ENCODE results near the gene OR10H1.

OR10H1 gene

DNA sequence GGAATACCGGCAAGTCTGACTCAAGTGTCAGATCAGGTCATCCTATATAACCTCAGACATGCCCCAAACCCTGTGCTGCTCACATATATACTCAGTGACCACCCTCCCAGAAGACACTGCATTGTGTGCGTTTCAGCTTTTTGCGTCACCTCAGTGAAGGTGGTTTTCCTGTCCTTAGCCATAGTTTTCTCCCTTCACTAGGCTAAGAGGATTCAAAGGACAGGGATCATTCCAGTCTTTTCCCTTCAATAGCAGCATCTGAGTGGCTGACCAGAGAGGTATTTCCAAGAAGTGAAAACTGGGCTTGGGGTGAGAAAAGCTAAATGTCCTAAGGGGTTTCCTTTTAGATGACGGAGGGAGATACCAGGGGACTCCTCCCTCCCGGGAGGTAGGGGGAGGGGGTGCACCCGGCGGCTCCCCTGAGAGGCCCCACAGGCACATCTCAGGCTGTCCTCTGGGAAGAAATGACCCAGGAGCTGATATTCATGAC is 12.7 kb upstream of the OR10H1 start:
- TF ChIP-seq, protein P1, sequence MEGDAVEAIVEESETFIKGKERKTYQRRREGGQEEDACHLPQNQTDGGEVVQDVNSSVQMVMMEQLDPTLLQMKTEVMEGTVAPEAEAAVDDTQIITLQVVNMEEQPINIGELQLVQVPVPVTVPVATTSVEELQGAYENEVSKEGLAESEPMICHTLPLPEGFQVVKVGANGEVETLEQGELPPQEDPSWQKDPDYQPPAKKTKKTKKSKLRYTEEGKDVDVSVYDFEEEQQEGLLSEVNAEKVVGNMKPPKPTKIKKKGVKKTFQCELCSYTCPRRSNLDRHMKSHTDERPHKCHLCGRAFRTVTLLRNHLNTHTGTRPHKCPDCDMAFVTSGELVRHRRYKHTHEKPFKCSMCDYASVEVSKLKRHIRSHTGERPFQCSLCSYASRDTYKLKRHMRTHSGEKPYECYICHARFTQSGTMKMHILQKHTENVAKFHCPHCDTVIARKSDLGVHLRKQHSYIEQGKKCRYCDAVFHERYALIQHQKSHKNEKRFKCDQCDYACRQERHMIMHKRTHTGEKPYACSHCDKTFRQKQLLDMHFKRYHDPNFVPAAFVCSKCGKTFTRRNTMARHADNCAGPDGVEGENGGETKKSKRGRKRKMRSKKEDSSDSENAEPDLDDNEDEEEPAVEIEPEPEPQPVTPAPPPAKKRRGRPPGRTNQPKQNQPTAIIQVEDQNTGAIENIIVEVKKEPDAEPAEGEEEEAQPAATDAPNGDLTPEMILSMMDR (IDR thresholded peaks at IDR 0.05; ENCODE audit: insufficient read depth, low read length, poor library complexity, severe bottlenecking), result no peak
- no peak for TF ChIP-seq EZH2phosphoT487 (conservative IDR thresholded peaks at IDR 0.05; ENCODE audit: low read length)
- Histone ChIP-seq H3K9ac (ENCODE audit: low read length) (no peak overlapping the region), H3F3A (ENCODE audit: insufficient read depth) (no peaks in the 10 kb centered on the region), H2AFZ (ENCODE audit: low read depth, low read length, severe bottlenecking) (no peak overlapping the region), H3K4me2 (ENCODE audit: low read depth, low read length, poor library complexity, severe bottlenecking) (no peak overlapping the region), H3K9me2 (replicated peaks; ENCODE audit: insufficient read depth, low read length) (no peaks in the 10 kb centered on the region), H3K27ac (ENCODE audit: low read depth, low read length) (no peak overlapping the region), H4K20me1 (ENCODE audit: low read depth, low read length) (no peaks in the 10 kb centered on the region), H3K4me3 (ENCODE audit: insufficient read depth, low read length, poor library complexity, severe bottlenecking) (no peak overlapping the region), H3K27me3 (ENCODE audit: low read length) (no peaks in the 10 kb centered on the region), H3K9me3 (ENCODE audit: insufficient read depth, low read length) (no peaks in the 10 kb centered on the region), H3K36me3 (ENCODE audit: low read length) (no peaks in the 10 kb centered on the region), H3K79me2 (ENCODE audit: insufficient read depth, low read length) (no peaks in the 10 kb centered on the region)

DNA sequence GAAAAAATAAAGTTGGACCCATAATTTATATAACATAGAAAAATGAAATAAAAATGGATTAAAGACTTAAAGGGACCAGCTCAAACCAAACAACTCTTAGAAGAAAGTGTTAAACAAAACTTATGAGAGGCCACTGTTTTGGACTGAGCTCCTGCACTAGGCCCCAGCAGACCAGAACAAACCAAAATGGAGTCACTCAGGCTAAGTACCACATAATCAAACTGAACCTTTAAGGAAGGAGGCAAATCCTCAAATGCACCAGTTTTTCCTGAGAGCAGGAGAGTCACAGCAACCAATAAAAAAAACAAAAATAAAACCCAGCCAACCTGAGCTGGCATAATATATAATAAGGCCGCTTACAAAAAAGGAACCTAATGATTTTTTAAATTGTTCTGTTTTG is 10.3 kb upstream of the OR10H1 start:
- Histone ChIP-seq H3K9me2 (replicated peaks; ENCODE audit: insufficient read depth, low read length) (no peaks in the 10 kb centered on the region), H3K4me2 (ENCODE audit: low read depth, low read length, poor library complexity, severe bottlenecking) (no peak overlapping the region), H3F3A (ENCODE audit: insufficient read depth) (no peaks in the 10 kb centered on the region), H3K9ac (ENCODE audit: low read length) (no peak overlapping the region), H3K36me3 (ENCODE audit: low read length) (no peaks in the 10 kb centered on the region), H3K79me2 (ENCODE audit: insufficient read depth, low read length) (no peaks in the 10 kb centered on the region), H3K27ac (ENCODE audit: low read depth, low read length) (no peak overlapping the region), H3K9me3 (ENCODE audit: insufficient read depth, low read length) (no peaks in the 10 kb centered on the region), H3K27me3 (ENCODE audit: low read length) (no peaks in the 10 kb centered on the region), H3K4me3 (ENCODE audit: insufficient read depth, low read length, poor library complexity, severe bottlenecking) (no peak overlapping the region), H2AFZ (ENCODE audit: low read depth, low read length, severe bottlenecking) (no peak overlapping the region), H4K20me1 (ENCODE audit: low read depth, low read length) (no peaks in the 10 kb centered on the region)
- no peak for TF ChIP-seq EZH2phosphoT487 (conservative IDR thresholded peaks at IDR 0.05; ENCODE audit: low read length)
- TF ChIP-seq, protein P1 (IDR thresholded peaks at IDR 0.05; ENCODE audit: insufficient read depth, low read length, poor library complexity, severe bottlenecking), result no peak

DNA sequence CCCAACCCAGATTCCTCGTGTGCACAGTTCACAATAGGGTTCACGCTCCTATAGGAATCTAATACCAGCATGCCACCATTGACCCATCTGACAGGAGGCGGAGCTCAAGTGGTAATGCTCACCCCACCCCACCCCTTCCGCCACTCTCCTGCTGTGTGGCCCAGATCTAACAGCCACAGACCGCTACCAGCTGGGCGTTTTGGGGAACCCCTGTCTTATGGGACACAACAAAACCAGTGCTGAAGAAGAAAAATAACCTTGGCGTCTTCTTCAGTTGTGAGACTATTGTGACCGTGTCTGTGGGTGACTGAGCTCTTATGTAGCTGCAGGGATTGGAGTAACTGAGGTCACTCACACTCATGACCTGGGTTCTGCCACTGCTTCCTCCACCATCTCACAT is 5.2 kb upstream of the OR10H1 start:
- Histone ChIP-seq H3K27ac (ENCODE audit: low read depth, low read length) (no peak overlapping the region), H3K79me2 (ENCODE audit: insufficient read depth, low read length) (no peaks in the 10 kb centered on the region), H2AFZ (ENCODE audit: low read depth, low read length, severe bottlenecking) (no peak overlapping the region), H4K20me1 (ENCODE audit: low read depth, low read length) (no peaks in the 10 kb centered on the region), H3F3A (ENCODE audit: insufficient read depth) (no peaks in the 10 kb centered on the region), H3K4me2 (ENCODE audit: low read depth, low read length, poor library complexity, severe bottlenecking) (no peak overlapping the region), H3K27me3 (ENCODE audit: low read length) (no peaks in the 10 kb centered on the region), H3K36me3 (ENCODE audit: low read length) (no peaks in the 10 kb centered on the region), H3K9me3 (ENCODE audit: insufficient read depth, low read length) (no peaks in the 10 kb centered on the region), H3K9ac (ENCODE audit: low read length) (no peak overlapping the region), H3K4me3 (ENCODE audit: insufficient read depth, low read length, poor library complexity, severe bottlenecking) (no peak overlapping the region), H3K9me2 (replicated peaks; ENCODE audit: insufficient read depth, low read length) (no peaks in the 10 kb centered on the region)
- no peak for TF ChIP-seq EZH2phosphoT487 (conservative IDR thresholded peaks at IDR 0.05; ENCODE audit: low read length)
- TF ChIP-seq, protein P1 (IDR thresholded peaks at IDR 0.05; ENCODE audit: insufficient read depth, low read length, poor library complexity, severe bottlenecking), result no peak
